HCEC 1CT (cell line): Measurements from ENCODE around the gene TMBIM6.
A peak's percentile ranks its signal among the peaks of the same experiment; 100 is the strongest.
"Not testable (repeated sequence)": the region's sequence is repeated elsewhere in the genome, so short reads cannot be mapped to it uniquely, and the experiment has no call there.

Source experiments
- DNase-seq: peaks from one replicate; pipeline ENCODE4 v3.0.0-alpha.2; 2017

TMBIM6 gene

GRCh38 chr12:49730568-49731101 is 10.7 kb upstream of the TMBIM6 start:
- no peak for DNase-seq

- DNase-seq: no peak
These were observed 7.9 kb upstream of the TMBIM6 start for GRCh38 chr12:49733219-49734017.

- DNase-seq: not testable (repeated sequence)
These were observed 6.5 kb upstream of the TMBIM6 start for GRCh38 chr12:49734900-49735299.

- DNase-seq: not testable (repeated sequence)
These were observed 2.6 kb upstream of the TMBIM6 start for GRCh38 chr12:49738721-49739120.

GRCh38 chr12:49740277-49740676 is 1.1 kb upstream of the TMBIM6 start:
- DNase-seq: not testable (repeated sequence)

GRCh38 chr12:49741882-49742620 is 694 bp downstream of the TMBIM6 start:
- peak; percentile 85 for DNase-seq

- DNase-seq: no peak
These were observed 3.1 kb downstream of the TMBIM6 start for GRCh38 chr12:49744363-49744885.

GRCh38 chr12:49748306-49748705 is 6.9 kb downstream of the TMBIM6 start:
- DNase-seq: no peak

- no peak for DNase-seq
These were observed 7.4 kb downstream of the TMBIM6 start for GRCh38 chr12:49748800-49749199.

- DNase-seq: peak; percentile 77
These were observed 9.0 kb downstream of the TMBIM6 start for GRCh38 chr12:49750027-49750995.

GRCh38 chr12:49750996-49751393 is 9.6 kb downstream of the TMBIM6 start:
- DNase-seq: no peak

- no peak for DNase-seq
These were observed 20.5 kb downstream of the TMBIM6 start for GRCh38 chr12:49761677-49762467.

GRCh38 chr12:49762468-49762847 is 21.1 kb downstream of the TMBIM6 start:
- no peak for DNase-seq

GRCh38 chr12:49763006-49763591 is 21.7 kb downstream of the TMBIM6 start:
- DNase-seq: peak; percentile 39

- DNase-seq: no peak
These were observed 22.8 kb downstream of the TMBIM6 start for GRCh38 chr12:49764126-49764525.

GRCh38 chr12:49766115-49766455 is 24.7 kb downstream of the TMBIM6 start:
- DNase-seq: no peak

GRCh38 chr12:49767333-49767732 is 26.0 kb downstream of the TMBIM6 start:
- DNase-seq: no peak

- not testable (repeated sequence) for DNase-seq
These were observed 31.7 kb downstream of the TMBIM6 start for GRCh38 chr12:49773102-49773501.

- DNase-seq: peak; percentile 68
These were observed 35.1 kb downstream of the TMBIM6 start for GRCh38 chr12:49776413-49776812.

GRCh38 chr12:49776858-49777257 is 35.5 kb downstream of the TMBIM6 start:
- DNase-seq: no peak

GRCh38 chr12:49777341-49777740 is 36.0 kb downstream of the TMBIM6 start:
- DNase-seq: no peak
